PC-3 (cell line): ENCODE data around the gene PFDN2. TPM values are rescaled to one million over a fixed set of nuclear protein-coding genes. Genes with fewer than 3 reads are reported as not detected.

Experiments
- ATAC-seq: fragments of 200-7000 bp; cut with Tn5 transposase; 2 replicates; pipeline ENCODE4 v1.9.1; 2020; ENCODE audit warnings: mild to moderate bottlenecking, moderate library complexity
- BruUV-seq: library from RNA; stranded (reverse); fragments of 400-500 nt; replicated peaks from 2 replicates; lab custom pipeline; 2021; lab: Mats Ljungman, UMichigan
- CTCF ChIA-PET: fragments of 300-600 bp; sonication (Branson Sonifier 250); formaldehyde crosslinking; loops from one replicate; lab custom pipeline; 2022; ENCODE audit warnings: antibody characterized with exemption; lab: Charles Lee
- POLR2A ChIA-PET: fragments of 300-600 bp; sonication (Branson Sonifier 250); formaldehyde crosslinking; loops from one replicate; lab custom pipeline; 2022; ENCODE audit warnings: antibody characterized with exemption; ENCODE audit not compliant: unreplicated experiment; lab: Charles Lee
- DNase-seq: peaks from one replicate; pipeline ENCODE4 v3.0.0-alpha.2; 2015
- H2AFZ ChIP-seq: fragments of 300-600 bp; sonication (generic); 2 replicates; pipeline ENCODE4 v1.6.0; 2016; ENCODE audit warnings: antibody characterized with exemption, low read length
- H3F3A ChIP-seq: fragments of 300-600 bp; sonication (generic); one replicate; pipeline ENCODE4 v1.6.0; 2017; ENCODE audit warnings: antibody characterized with exemption, low read length, control low read depth, mild to moderate bottlenecking; ENCODE audit not compliant: unreplicated experiment
- H3K27ac ChIP-seq: fragments of 300-600 bp; sonication (generic); 2 replicates; pipeline ENCODE4 v1.5.1; 2016; ENCODE audit warnings: mild to moderate bottlenecking, low read length
- H3K27me3 ChIP-seq: fragments of 300-600 bp; sonication (generic); 2 replicates; pipeline ENCODE4 v1.6.1; 2016; ENCODE audit warnings: low read length, mixed read lengths
- H3K36me3 ChIP-seq: fragments of 300-600 bp; sonication (generic); 2 replicates; pipeline ENCODE4 v1.6.1; 2016; ENCODE audit warnings: low read depth, mixed run types, low read length, mixed read lengths
- H3K4me1 ChIP-seq: fragments of 300-600 bp; sonication (generic); 2 replicates; pipeline ENCODE4 v1.5.1; 2016; ENCODE audit warnings: low read length; ENCODE audit not compliant: insufficient read depth
- H3K4me2 ChIP-seq: fragments of 300-600 bp; sonication (generic); 2 replicates; pipeline ENCODE4 v1.6.0; 2016; ENCODE audit warnings: low read length
- H3K4me3 ChIP-seq: fragments of 300-600 bp; sonication (generic); 2 replicates; pipeline ENCODE4 v1.5.1; 2016; ENCODE audit warnings: mild to moderate bottlenecking, low read length, mixed read lengths
- H3K79me2 ChIP-seq: fragments of 300-600 bp; sonication (generic); 2 replicates; pipeline ENCODE4 v1.6.1; 2017; ENCODE audit warnings: low read length, mixed read lengths
- H3K9ac ChIP-seq: fragments of 300-600 bp; sonication (generic); 2 replicates; pipeline ENCODE4 v1.6.0; 2016; ENCODE audit warnings: mild to moderate bottlenecking, low read length
- H3K9me2 ChIP-seq: fragments of 300-600 bp; sonication (generic); replicated peaks from 2 replicates; pipeline ENCODE4 v1.6.1; 2016; ENCODE audit warnings: mixed run types, low read length, mixed read lengths
- H3K9me3 ChIP-seq: fragments of 300-600 bp; sonication (generic); 2 replicates; pipeline ENCODE4 v1.6.1; 2016; ENCODE audit warnings: low read length, mixed read lengths
- H4K20me1 ChIP-seq: fragments of 300-600 bp; sonication (generic); 2 replicates; pipeline ENCODE4 v1.6.1; 2016; ENCODE audit warnings: low read length, mixed read lengths
- CTCF ChIP-seq: fragments of 300-600 bp; sonication (generic); conservative IDR thresholded peaks from 2 replicates; pipeline ENCODE4 v1.5.1; 2017; ENCODE audit warnings: antibody characterized with exemption, low read depth, mild to moderate bottlenecking, low read length
- EZH2 ChIP-seq: fragments of 300-600 bp; sonication (generic); IDR thresholded peaks from one replicate; pipeline ENCODE4 v1.6.1; 2017; ENCODE audit warnings: antibody characterized with exemption, mild to moderate bottlenecking, low read length; ENCODE audit not compliant: unreplicated experiment
- EZH2phosphoT487 ChIP-seq: fragments of 300-600 bp; sonication (generic); IDR thresholded peaks from 2 replicates; pipeline ENCODE4 v1.6.1; 2018; ENCODE audit warnings: mild to moderate bottlenecking, antibody characterized with exemption, low read length, borderline replicate concordance
- intact Hi-C: fragments of 100-400 bp; cut with micrococcal nuclease; formaldehyde crosslinking; loops from 2 replicates; pipeline ENCODE4 v1.9.0; 2023
- total RNA-seq: library from RNA; depleted of rRNA; stranded (reverse); fragments of >200 nt; gene quantifications from 2 replicates; pipeline ENCODE4 v1.2.3, GENCODE V29; 2014

Gene PFDN2
- total RNA-seq, 1 experiment from 2014 or later = 197 TPM

DNA sequence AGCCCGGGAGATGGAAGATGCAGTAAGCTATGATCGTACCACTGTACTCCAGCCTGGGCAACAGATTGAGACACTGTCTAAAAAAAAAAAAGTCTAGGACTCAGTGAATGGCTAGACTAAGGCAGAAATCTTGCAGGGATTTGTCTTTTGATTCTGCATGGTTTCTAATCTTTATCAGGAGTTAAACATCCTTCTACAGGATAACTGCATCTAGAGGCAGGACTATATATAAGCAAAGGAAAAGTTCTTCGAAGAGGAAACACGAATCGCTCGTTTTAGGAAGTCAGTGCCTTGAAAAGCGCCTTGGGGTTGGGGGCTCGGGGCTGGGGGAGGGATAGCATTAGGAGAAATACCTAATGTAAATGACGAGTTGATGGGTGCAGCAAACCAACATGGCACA, 35.3 kb upstream of the PFDN2 start:
- Histone ChIP-seq H3K4me3 (peak overlapping the region; percentile 78), H4K20me1 (no peaks in the 10 kb centered on the region), H3K27me3 (no peaks in the 10 kb centered on the region), H3F3A (no peaks in the 10 kb centered on the region), H3K9me2 (no peaks in the 10 kb centered on the region), H3K79me2 (peaks cover 19% of the 10 kb centered on the region), H3K4me2 (peak overlapping the region; percentile 84), H3K36me3 (peaks cover 9% of the 10 kb centered on the region; the same call in 1 of the 2 replicates), H2AFZ (peak overlapping the region; percentile 86), H3K27ac (peak overlapping the region; percentile 89; the same call in 1 of the 2 replicates), H3K9me3 (no peaks in the 10 kb centered on the region), H3K4me1 (peaks cover 20% of the 10 kb centered on the region), H3K9ac (peak overlapping the region; percentile 90)
- DNase-seq (no peak), ATAC-seq (no peak; the same call in 1 of the 2 replicates)
- intact Hi-C loops = loop anchor here (1.0 to 2.0 kb wide), 2 partner anchors 20 to 35 kb away; partner anchors contain the start of genes DEDD, NIT1 and PFDN2
- TF ChIP-seq EZH2phosphoT487 (no peak), EZH2 (no peak), CTCF (no peak)
- POLR2A ChIA-PET = interaction anchor here (0.5 to 0.6 kb wide), 6 partner anchors 17 to 156 kb away, joined by 3 to 10 read pairs (median 4); no protein-coding TSS in a partner anchor
- BruUV-seq = no TSS peak
- CTCF ChIA-PET = interaction anchor here (0.9 to 1.3 kb wide), 3 partner anchors 13 to 20 kb away, joined by 3 to 5 read pairs (median 4); partner anchors contain the start of gene PPOX

- H3F3A ChIP-seq = no peaks in the 10 kb centered on the region
- H3K9me3 ChIP-seq = no peaks in the 10 kb centered on the region
- H3K9me2 ChIP-seq = no peaks in the 10 kb centered on the region
- no peak overlapping the region for H3K4me3 ChIP-seq
- CTCF ChIA-PET = no interaction called here
- H3K79me2 ChIP-seq = no peaks in the 10 kb centered on the region
- POLR2A ChIA-PET = no interaction called here
- no peaks in the 10 kb centered on the region for H4K20me1 ChIP-seq
- intact Hi-C loops = no loop called here
- H3K4me1 ChIP-seq = no peaks in the 10 kb centered on the region
- TF ChIP-seq EZH2phosphoT487 = no peak
- TF ChIP-seq CTCF = no peak
- no peak for TF ChIP-seq EZH2
- H3K4me2 ChIP-seq = no peak overlapping the region
- H3K9ac ChIP-seq = no peak overlapping the region
- BruUV-seq = no TSS peak
- H3K27ac ChIP-seq = no peak overlapping the region
- H3K36me3 ChIP-seq = no peaks in the 10 kb centered on the region
- H3K27me3 ChIP-seq = no peaks in the 10 kb centered on the region
- no peak for ATAC-seq
- DNase-seq = no peak
- H2AFZ ChIP-seq = no peak overlapping the region
Observed at GRCh38 chr1:161145832-161146231, 28.0 kb upstream of the PFDN2 start.
